Activated T-cell treated with anti-CD3 and anti-CD28 coated beads for 48 hours (primary cell): ENCODE results near the gene WHAMM.
"Not testable (repeated sequence)": the region's sequence is repeated elsewhere in the genome, so short reads cannot be mapped to it uniquely, and the experiment has no call there.

Source experiments
- DNase-seq: peaks from one replicate; pipeline ENCODE4 v3.0.0-alpha.2; 2020; ENCODE audit warnings: low read depth

WHAMM gene

DNA sequence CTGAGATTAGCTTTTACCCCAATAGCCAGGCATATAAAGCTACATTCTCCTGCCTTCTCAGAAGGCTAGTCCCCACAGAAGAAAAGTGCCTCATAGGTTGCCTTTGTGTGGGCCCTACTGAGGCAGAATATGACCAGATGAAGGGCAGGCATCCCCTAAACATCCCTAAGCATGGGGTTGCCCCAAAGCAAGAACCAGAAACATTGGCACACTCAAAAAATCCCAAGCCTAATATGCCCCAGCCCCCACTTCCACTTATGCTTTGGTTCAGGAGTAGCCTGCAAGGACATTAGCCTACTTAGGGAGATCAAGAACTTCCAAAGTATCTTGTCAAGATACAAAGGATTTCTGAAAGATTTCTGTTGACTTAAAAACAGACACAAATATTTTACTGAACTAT lies 29.7 kb downstream of the WHAMM start:
- DNase-seq = no peak

GRCh38 chr15:82840166-82840565 lies 30.7 kb downstream of the WHAMM start:
- DNase-seq = no peak

DNA sequence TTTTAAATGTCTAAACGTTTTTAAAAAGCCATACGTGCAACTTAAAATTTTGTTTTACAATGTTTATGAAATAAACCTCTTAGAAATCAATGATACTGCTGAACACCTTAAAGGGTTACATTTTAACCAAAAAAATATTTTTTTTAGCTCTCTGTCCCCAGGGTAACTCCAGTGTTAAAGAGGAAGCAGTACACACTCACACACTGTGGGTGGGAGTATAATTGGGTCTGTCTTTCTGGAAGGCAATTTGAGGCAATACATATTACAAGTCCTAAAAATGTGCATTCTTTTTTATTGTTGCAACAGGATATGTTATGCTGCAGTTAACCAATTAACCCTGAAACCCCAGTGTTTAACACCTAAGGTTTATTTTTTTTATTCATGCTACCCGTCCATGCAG lies 34.1 kb downstream of the WHAMM start:
- DNase-seq = no peak

GRCh38 chr15:82845686-82846085 lies 36.3 kb downstream of the WHAMM start:
- no peak for DNase-seq

GRCh38 chr15:82846621-82847020 lies 37.2 kb downstream of the WHAMM start:
- DNase-seq = no peak

DNA sequence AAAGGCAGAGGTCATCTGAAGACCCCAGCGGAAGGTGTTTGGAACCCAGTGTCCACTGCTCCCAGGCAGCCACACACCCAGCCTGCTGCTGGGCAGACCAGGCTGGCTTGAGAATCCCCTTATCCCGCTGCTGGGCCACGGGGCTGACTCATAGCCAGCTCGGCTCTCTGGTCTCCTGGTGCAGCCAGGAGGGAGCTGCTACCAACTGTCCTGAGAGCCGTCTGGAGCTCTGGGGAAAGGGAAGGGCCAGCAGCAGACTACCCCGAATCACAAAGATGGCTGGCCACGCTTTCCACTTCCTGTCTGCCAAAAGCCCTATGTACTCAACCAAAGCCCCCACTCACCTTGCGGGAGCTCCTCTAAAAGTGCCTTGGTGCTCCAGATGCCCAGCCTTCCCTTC lies 38.3 kb downstream of the WHAMM start:
- no peak for DNase-seq

GRCh38 chr15:82848241-82848993 lies 39.0 kb downstream of the WHAMM start:
- no peak for DNase-seq

DNA sequence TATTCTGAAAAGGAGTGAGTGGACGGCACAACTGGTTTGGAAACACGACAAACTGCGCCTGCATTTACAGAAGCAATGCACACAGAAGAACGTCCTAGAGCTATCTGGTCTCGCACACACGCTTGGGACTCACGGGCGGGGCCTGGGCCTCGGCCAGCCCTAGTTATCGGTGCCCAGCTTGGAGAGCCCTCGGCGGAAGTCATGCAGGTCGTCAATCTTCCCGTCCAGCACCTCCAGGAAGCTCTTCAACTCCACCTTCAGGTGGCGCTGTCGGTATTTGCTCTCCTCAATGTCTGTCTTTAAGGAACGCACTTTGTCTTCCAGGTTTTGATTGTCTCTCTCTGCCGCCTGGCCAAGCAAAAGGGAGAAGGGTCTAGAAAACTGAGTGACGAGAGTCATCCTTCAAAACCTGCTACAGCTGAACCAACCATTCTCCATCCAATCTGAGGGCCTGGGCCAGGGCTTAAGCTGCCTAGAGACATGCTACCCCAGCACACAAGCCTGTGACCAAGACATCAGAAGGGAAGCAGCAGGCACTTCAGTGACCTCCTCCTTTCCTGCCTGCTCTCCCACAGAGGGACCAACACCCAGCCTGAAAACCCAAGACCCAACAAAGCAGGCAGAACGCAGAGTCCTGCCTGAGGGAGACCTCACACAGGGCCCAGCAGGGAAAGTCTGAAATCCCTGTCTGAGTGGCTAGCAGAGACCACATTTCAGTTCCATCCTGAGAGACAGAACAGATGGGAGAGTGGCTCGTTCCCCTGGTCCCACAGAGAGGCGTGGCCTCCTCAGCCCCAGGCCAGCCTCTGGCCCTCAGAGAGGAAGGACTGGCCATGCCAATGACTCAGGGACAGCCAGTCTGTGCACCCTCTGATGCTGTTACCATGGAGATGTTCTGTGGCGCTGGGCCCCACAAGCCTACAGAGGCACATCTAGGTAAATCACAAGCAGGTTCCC lies 40.4 kb downstream of the WHAMM start:
- peak; percentile 34 for DNase-seq

DNA sequence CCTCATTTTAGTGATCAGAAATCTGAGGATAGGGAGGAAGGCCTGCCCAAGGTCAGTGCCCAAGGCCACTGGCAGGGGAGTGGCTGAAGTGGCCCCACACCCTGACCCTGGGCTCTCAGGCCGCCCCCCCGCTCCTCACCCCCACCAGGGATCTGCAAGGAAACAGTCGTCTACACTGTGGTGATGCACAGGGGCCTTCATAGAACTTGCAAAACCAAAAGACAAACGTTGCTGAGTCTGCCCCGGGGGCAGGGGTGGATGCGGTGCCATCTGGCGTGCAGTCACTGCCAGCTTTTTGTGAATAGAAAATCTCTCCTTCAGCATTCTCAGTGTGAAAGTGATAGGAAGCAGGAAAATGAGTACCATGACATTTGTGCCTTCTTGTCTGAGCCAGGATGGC lies 41.3 kb downstream of the WHAMM start:
- no peak for DNase-seq

DNA sequence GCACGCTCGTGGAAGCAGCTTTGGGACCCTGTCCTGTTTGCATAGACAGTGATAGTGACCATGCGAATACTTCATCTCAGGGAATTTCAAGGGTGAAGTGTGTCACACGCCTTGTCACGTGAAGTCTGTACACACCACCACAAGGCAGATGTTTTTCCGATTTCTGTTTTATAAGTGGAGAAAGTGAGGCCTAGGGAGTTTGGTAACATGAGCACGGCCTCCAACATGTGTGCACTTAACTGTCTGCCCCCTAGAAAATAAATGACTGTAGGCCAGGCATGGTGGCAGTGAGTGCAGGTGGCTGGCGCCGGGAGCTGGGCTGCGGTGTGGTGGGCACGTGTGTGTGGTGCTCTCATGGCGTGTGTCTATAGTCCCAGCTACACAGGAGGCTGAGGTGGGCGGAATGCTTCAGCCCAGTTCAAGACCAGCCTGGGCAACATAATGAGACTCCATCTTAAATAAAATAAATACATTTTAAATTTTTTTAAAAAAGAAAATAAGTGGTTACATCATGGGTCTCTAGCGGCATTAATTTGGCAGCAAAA lies 42.0 kb downstream of the WHAMM start:
- DNase-seq = no peak

GRCh38 chr15:82851981-82852511 lies 42.6 kb downstream of the WHAMM start:
- no peak for DNase-seq

- DNase-seq = no peak
These were observed 43.6 kb downstream of the WHAMM start for GRCh38 chr15:82852941-82853561.

DNA sequence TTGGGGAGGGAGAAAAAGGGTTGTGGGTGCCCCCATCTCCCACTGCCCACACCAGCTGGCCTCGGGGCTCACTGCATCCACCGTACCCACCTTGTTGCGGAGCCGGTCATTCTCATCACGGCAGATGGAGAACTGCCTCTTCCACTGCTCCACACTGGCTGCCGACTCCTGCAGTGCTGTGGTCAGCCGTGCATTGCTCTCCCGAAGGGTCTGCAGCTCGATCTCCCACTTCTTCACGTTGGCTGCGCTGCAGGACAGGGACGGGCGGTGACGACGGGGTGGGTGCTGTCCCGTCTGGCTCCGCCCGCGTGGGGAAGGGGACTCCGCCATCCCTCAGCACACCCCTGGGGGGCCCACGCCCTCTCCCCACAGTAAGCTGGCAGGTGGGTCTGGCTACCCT lies 45.1 kb downstream of the WHAMM start:
- DNase-seq = no peak

DNA sequence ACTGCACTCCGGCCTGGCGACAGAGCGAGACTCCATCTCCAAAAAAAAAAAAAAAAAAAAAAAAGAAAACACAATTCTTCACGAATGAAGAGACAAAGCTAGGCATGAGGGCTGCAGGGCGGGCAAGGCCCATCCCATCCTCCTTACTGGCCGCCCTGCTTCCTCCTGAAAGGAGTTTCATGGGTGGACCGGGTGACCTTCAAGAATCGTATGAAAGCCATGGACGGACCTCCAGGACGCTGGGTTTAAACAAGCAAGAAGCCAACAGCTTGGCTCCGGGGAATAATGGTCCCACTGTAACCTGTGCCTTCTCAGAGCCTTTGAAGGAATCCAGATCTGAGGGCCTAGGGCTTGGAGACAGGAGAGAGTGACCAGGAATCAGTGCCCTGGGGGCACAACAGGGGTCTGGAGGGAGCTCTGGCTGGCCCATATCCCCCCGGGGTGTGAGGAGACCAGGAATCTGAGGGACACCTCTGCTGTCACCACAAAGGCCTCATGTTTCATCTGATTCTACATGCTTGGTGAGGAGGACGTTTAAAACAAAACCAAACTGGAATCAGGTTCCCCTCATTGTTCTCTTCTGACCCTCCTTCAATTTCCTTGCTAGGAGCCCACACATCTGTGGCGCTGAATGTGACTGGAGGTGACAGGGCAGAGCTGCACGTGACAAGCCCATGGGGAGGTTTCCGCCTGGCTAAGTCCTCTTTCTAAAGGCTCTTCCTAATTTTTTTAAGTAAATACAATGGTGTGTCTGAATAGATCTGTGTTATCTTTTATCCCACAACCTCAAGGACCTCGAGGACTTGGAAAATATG lies 46.1 kb downstream of the WHAMM start:
- no peak for DNase-seq

- no peak for DNase-seq
These were observed 47.2 kb downstream of the WHAMM start for GRCh38 chr15:82856397-82857170.

DNA sequence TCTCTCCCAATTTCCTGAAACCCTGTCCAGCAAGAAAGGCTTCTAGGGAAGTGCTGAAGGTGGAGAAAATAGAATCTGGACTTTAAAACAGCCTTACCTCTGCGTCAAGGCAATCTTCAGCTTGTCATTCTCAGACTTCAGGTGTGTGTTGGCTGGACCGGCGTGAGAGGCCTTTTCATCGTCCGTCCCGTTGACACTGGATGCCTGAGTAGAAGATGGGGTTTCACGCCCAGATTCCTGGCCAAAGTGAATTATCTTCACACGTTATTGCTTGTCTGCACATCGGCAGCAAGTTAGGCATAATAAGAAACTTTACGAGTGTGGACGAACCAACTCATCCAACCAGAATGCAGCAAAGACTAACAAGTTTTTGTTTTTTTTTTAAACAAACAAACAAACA lies 49.5 kb downstream of the WHAMM start:
- no peak for DNase-seq

DNA sequence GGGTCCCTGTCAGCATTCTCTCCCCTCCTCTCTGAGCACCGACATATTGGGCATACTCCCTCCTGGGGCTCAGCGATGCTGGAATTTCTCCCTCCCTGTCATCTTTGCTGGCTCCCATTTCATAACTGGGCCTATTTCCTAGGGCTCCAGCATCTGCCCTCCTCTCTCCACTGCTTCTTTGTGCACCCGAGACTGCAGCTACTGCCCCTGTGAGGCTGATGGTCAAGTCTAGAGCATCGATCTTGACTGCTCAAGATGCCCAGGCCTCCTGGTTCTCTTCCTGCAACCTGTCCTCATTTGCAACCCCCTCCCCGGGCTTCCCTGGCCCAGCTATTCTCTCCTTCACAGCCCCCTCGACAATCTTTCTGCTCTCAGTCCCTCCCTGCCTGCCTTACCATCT lies 53.5 kb downstream of the WHAMM start:
- DNase-seq = no peak

- DNase-seq = no peak
These were observed 55.5 kb downstream of the WHAMM start for GRCh38 chr15:82864967-82865366.

GRCh38 chr15:82865581-82865980 lies 56.2 kb downstream of the WHAMM start:
- not testable (repeated sequence) for DNase-seq

- DNase-seq = not testable (repeated sequence)
These were observed 56.6 kb downstream of the WHAMM start for GRCh38 chr15:82865981-82866380.
